ENCODE measurements around the gene ITSN1. TPM values are rescaled to one million over a fixed set of nuclear protein-coding genes. Genes with fewer than 3 reads are reported as not detected.

The ITSN1 gene
- total and polyA plus RNA-seq, 2 experiments from 2014 or later = 77.9 to 95.7 TPM

DNA sequence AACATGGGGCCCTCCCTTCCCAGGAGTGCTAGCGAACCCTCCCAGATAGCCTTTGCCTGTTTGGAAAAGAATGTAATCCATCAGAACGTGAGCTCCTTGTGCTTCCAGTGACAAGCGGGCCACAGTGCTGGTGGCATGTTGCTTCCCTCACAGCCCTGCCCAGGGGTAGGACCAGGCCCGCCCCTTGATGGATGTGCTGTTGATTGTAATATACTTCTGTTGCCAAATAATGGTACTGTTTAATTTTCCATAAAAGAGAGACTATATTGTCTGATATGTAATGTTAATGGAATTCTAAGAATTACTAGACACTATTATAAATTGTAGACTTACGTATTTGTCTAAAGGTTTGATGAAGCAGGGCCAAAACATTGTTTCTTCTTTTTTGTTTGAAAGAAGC, 256.9 kb downstream of the ITSN1 start (continued):
- TF ChIP-seq, protein P1, sequence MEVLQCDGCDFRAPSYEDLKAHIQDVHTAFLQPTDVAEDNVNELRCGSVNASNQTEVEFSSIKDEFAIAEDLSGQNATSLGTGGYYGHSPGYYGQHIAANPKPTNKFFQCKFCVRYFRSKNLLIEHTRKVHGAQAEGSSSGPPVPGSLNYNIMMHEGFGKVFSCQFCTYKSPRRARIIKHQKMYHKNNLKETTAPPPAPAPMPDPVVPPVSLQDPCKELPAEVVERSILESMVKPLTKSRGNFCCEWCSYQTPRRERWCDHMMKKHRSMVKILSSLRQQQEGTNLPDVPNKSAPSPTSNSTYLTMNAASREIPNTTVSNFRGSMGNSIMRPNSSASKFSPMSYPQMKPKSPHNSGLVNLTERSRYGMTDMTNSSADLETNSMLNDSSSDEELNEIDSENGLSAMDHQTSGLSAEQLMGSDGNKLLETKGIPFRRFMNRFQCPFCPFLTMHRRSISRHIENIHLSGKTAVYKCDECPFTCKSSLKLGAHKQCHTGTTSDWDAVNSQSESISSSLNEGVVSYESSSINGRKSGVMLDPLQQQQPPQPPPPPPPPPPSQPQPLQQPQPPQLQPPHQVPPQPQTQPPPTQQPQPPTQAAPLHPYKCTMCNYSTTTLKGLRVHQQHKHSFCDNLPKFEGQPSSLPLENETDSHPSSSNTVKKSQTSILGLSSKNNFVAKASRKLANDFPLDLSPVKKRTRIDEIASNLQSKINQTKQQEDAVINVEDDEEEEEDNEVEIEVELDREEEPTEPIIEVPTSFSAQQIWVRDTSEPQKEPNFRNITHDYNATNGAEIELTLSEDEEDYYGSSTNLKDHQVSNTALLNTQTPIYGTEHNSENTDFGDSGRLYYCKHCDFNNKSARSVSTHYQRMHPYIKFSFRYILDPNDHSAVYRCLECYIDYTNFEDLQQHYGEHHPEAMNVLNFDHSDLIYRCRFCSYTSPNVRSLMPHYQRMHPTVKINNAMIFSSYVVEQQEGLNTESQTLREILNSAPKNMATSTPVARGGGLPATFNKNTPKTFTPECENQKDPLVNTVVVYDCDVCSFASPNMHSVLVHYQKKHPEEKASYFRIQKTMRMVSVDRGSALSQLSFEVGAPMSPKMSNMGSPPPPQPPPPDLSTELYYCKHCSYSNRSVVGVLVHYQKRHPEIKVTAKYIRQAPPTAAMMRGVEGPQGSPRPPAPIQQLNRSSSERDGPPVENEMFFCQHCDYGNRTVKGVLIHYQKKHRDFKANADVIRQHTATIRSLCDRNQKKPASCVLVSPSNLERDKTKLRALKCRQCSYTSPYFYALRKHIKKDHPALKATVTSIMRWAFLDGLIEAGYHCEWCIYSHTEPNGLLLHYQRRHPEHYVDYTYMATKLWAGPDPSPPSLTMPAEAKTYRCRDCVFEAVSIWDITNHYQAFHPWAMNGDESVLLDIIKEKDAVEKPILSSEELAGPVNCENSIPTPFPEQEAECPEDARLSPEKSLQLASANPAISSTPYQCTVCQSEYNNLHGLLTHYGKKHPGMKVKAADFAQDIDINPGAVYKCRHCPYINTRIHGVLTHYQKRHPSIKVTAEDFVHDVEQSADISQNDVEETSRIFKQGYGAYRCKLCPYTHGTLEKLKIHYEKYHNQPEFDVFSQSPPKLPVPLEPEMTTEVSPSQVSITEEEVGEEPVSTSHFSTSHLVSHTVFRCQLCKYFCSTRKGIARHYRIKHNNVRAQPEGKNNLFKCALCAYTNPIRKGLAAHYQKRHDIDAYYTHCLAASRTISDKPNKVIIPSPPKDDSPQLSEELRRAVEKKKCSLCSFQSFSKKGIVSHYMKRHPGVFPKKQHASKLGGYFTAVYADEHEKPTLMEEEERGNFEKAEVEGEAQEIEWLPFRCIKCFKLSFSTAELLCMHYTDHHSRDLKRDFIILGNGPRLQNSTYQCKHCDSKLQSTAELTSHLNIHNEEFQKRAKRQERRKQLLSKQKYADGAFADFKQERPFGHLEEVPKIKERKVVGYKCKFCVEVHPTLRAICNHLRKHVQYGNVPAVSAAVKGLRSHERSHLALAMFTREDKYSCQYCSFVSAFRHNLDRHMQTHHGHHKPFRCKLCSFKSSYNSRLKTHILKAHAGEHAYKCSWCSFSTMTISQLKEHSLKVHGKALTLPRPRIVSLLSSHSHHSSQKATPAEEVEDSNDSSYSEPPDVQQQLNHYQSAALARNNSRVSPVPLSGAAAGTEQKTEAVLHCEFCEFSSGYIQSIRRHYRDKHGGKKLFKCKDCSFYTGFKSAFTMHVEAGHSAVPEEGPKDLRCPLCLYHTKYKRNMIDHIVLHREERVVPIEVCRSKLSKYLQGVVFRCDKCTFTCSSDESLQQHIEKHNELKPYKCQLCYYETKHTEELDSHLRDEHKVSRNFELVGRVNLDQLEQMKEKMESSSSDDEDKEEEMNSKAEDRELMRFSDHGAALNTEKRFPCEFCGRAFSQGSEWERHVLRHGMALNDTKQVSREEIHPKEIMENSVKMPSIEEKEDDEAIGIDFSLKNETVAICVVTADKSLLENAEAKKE (CRISPR knock-in tag; IDR thresholded peaks at IDR 0.05) = no peak
- no peak for TF ChIP-seq EZH2phosphoT487 (IDR thresholded peaks at IDR 0.05; ENCODE audit: unreplicated experiment)
- TF ChIP-seq, protein P2, sequence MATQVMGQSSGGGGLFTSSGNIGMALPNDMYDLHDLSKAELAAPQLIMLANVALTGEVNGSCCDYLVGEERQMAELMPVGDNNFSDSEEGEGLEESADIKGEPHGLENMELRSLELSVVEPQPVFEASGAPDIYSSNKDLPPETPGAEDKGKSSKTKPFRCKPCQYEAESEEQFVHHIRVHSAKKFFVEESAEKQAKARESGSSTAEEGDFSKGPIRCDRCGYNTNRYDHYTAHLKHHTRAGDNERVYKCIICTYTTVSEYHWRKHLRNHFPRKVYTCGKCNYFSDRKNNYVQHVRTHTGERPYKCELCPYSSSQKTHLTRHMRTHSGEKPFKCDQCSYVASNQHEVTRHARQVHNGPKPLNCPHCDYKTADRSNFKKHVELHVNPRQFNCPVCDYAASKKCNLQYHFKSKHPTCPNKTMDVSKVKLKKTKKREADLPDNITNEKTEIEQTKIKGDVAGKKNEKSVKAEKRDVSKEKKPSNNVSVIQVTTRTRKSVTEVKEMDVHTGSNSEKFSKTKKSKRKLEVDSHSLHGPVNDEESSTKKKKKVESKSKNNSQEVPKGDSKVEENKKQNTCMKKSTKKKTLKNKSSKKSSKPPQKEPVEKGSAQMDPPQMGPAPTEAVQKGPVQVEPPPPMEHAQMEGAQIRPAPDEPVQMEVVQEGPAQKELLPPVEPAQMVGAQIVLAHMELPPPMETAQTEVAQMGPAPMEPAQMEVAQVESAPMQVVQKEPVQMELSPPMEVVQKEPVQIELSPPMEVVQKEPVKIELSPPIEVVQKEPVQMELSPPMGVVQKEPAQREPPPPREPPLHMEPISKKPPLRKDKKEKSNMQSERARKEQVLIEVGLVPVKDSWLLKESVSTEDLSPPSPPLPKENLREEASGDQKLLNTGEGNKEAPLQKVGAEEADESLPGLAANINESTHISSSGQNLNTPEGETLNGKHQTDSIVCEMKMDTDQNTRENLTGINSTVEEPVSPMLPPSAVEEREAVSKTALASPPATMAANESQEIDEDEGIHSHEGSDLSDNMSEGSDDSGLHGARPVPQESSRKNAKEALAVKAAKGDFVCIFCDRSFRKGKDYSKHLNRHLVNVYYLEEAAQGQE (IDR thresholded peaks at IDR 0.05; ENCODE audit: unreplicated experiment) = no peak
- TF ChIP-seq, protein P3, sequence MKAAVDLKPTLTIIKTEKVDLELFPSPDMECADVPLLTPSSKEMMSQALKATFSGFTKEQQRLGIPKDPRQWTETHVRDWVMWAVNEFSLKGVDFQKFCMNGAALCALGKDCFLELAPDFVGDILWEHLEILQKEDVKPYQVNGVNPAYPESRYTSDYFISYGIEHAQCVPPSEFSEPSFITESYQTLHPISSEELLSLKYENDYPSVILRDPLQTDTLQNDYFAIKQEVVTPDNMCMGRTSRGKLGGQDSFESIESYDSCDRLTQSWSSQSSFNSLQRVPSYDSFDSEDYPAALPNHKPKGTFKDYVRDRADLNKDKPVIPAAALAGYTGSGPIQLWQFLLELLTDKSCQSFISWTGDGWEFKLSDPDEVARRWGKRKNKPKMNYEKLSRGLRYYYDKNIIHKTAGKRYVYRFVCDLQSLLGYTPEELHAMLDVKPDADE (IDR thresholded peaks at IDR 0.05) = no peak
- no peak for TF ChIP-seq JUNB (IDR thresholded peaks at IDR 0.05; ENCODE audit: unreplicated experiment)
